K562 (cell line): ENCODE results near the gene ANKS1B. TPM values are rescaled to one million over a fixed set of nuclear protein-coding genes. Genes with fewer than 3 reads are reported as not detected.

Experiments
- ATAC-seq: fragments of 200-7000 bp; cut with Tn5 transposase; 3 replicates; pipeline ENCODE4 v1.9.1; 2020; ENCODE audit warnings: moderate library complexity
- BruUV-seq: library from RNA; stranded (reverse); fragments of 400-500 nt; replicated peaks from 2 replicates; lab custom pipeline; 2021; lab: Mats Ljungman, UMichigan
- CTCF ChIA-PET: fragments of 300-600 bp; formaldehyde crosslinking; extraction: SDS; loops from one replicate; lab custom pipeline; 2021; ENCODE audit warnings: low intra/inter-chr PET ratio; lab: Yijun Ruan, JAX
- POLR2A ChIA-PET: fragments of 300-600, 350-650 bp; sonication (Branson Sonifier 250); formaldehyde crosslinking; extraction: SDS; loops from one replicate; lab custom pipeline; 2021; ENCODE audit warnings: antibody characterized with exemption, inconsistent platforms; lab: Yijun Ruan, JAX
- DNase-seq, 4 experiments: peaks; one replicate each; pipeline versions ENCODE4 v3.0.0 to v3.0.0-alpha.2; 2011 to 2018; ENCODE audit warnings: low spot score in 3 of 4, mixed read lengths in 3 of 4; ENCODE audit errors: extremely low read depth in 1 of 4
- FAIRE-seq: peaks from 2 replicates; lab custom pipeline; 2011; peaks lifted over from hg19 to GRCh38; lab: Jason Lieb, UNC
- H2AFZ ChIP-seq: 2 replicates; pipeline ENCODE4 v1.6.0; 2011; ENCODE audit warnings: low read depth, low read length, control low read depth, inconsistent platforms
- H3K27ac ChIP-seq: fragments of 200-600 bp; 3 replicates; pipeline ENCODE4 v1.8.0; 2011; ENCODE audit warnings: low read depth, mild to moderate bottlenecking, control low read depth, inconsistent platforms, low read length, moderate library complexity, mixed read lengths; ENCODE audit errors: extremely low read depth
- H3K27me3 ChIP-seq, 2 experiments: fragments of 300-600 bp in 1 of 2; 2 replicates in 1 of 2; 3 replicates in 1 of 2; pipeline versions ENCODE4 v1.6.0 to v1.8.0; 2011; ENCODE audit warnings: inconsistent platforms in 2 of 2, low read length in 2 of 2, mild to moderate bottlenecking in 1 of 2, mixed read lengths in 1 of 2, moderate library complexity in 1 of 2; ENCODE audit not compliant: control insufficient read depth in 2 of 2, insufficient read depth in 2 of 2
- H3K36me3 ChIP-seq: fragments of 300-600 bp; 3 replicates; pipeline ENCODE4 v1.8.0; 2011; ENCODE audit warnings: mild to moderate bottlenecking, low read length, inconsistent platforms; ENCODE audit not compliant: control insufficient read depth, insufficient read depth
- H3K4me1 ChIP-seq, 2 experiments: fragments of 200-600 bp in 1 of 2; replicated peaks in 1 of 2; 2 replicates in 1 of 2; 3 replicates in 1 of 2; pipeline versions ENCODE4 v1.5.1 to v1.8.0; 2011; ENCODE audit warnings: inconsistent platforms in 2 of 2, low read length in 2 of 2, mild to moderate bottlenecking in 1 of 2, mixed read lengths in 1 of 2, moderate library complexity in 1 of 2; ENCODE audit not compliant: control insufficient read depth in 2 of 2, insufficient read depth in 2 of 2
- H3K4me2 ChIP-seq: 2 replicates; pipeline ENCODE4 v1.6.1; 2011; ENCODE audit warnings: low read length, control low read depth, inconsistent platforms, mixed read lengths; ENCODE audit not compliant: insufficient read depth
- H3K4me3 ChIP-seq: fragments of 200-600 bp; sonication (generic), shearing (Covaris generic); 2 replicates; pipeline ENCODE4 v1.5.1; 2016; ENCODE audit warnings: control low read depth, inconsistent platforms
- H3K79me2 ChIP-seq: fragments of 200-600 bp; 3 replicates; pipeline ENCODE4 v1.8.0; 2011; ENCODE audit warnings: low read length, inconsistent platforms; ENCODE audit not compliant: control insufficient read depth, insufficient read depth
- H3K9ac ChIP-seq, 2 experiments: 2 replicates each; pipeline versions ENCODE4 v1.6.0 to v1.6.1; 2011; ENCODE audit warnings: low read depth in 2 of 2, low read length in 2 of 2, control low read depth in 1 of 2, inconsistent platforms in 1 of 2, mild to moderate bottlenecking in 1 of 2, mixed read lengths in 1 of 2; ENCODE audit not compliant: insufficient read depth in 1 of 2
- H3K9me1 ChIP-seq: one replicate; pipeline ENCODE4 v1.6.0; 2011; ENCODE audit warnings: inconsistent platforms, mild to moderate bottlenecking, low read length, moderate library complexity; ENCODE audit not compliant: control insufficient read depth, insufficient read depth
- H3K9me3 ChIP-seq: replicated peaks from 2 replicates; pipeline ENCODE4 v1.5.1; 2011; ENCODE audit warnings: low read depth, low read length, inconsistent platforms; ENCODE audit not compliant: control insufficient read depth, insufficient read depth
- H4K20me1 ChIP-seq: replicated peaks from 2 replicates; pipeline ENCODE4 v1.6.1; 2011; ENCODE audit warnings: low read length, inconsistent platforms, mixed read lengths; ENCODE audit not compliant: control insufficient read depth, insufficient read depth
- ARID4B ChIP-seq: sonication (generic); formaldehyde crosslinking; IDR thresholded peaks from 2 replicates; pipeline ENCODE4 v1.8.0; 2022; ENCODE audit warnings: mild to moderate bottlenecking, missing genetic modification reagents
- BCLAF1 ChIP-seq, 2 experiments: fragments of 450-650 bp in 1 of 2; IDR thresholded peaks; 2 replicates each; pipeline ENCODE4 v1.6.1; 2011 to 2017; ENCODE audit warnings: low read depth in 2 of 2, antibody characterized with exemption in 1 of 2, borderline replicate concordance in 1 of 2, low read length in 1 of 2, mild to moderate bottlenecking in 1 of 2, mixed read lengths in 1 of 2; ENCODE audit not compliant: control insufficient read depth in 1 of 2
- FOXM1 ChIP-seq, 2 experiments: fragments of 450-650 bp in 1 of 2; sonication (generic) in 1 of 2; formaldehyde crosslinking in 1 of 2; IDR thresholded peaks; 2 replicates each; pipeline versions ENCODE4 v1.6.1 to v1.9.0; 2017 to 2022; ENCODE audit warnings: low read depth in 2 of 2, mild to moderate bottlenecking in 2 of 2, missing genetic modification reagents in 1 of 2, moderate library complexity in 1 of 2
- JUND ChIP-seq, 2 experiments: IDR thresholded peaks; 2 replicates in 1 of 2; 3 replicates in 1 of 2; pipeline ENCODE4 v1.6.1; 2011; ENCODE audit warnings: borderline replicate concordance in 2 of 2, low read depth in 2 of 2, low read length in 2 of 2, improper control_type of control experiment in 1 of 2, missing biosample characterization in 1 of 2, missing genetic modification characterization in 1 of 2, missing genetic modification reagents in 1 of 2
- MXI1 ChIP-seq: IDR thresholded peaks from 2 replicates; pipeline ENCODE4 v1.6.1; 2011; ENCODE audit warnings: low read depth, mild to moderate bottlenecking, improper control_type of control experiment, low read length
- RBM39 ChIP-seq: fragments of 200-400 bp; formaldehyde crosslinking; optimal IDR thresholded peaks from 2 replicates; pipeline ENCODE3; 2018; ENCODE audit warnings: low read depth, low read length
- SNIP1 ChIP-seq: fragments of 450-650 bp; IDR thresholded peaks from 2 replicates; pipeline ENCODE4 v1.7.1; 2017; ENCODE audit warnings: low read depth, mild to moderate bottlenecking
- TRIM24 ChIP-seq, 2 experiments: fragments of 450-650 bp; IDR thresholded peaks; 2 replicates each; pipeline ENCODE4 v1.6.1; 2016
- VEZF1 ChIP-seq: fragments of 200-800 bp; sonication (Bioruptor generic); IDR thresholded peaks from 2 replicates; pipeline ENCODE4 v1.6.1; 2017; ENCODE audit warnings: missing genetic modification characterization, missing compliant biosample characterization
- ZNF395 ChIP-seq: fragments of 200-800 bp; sonication (Bioruptor generic); IDR thresholded peaks from 2 replicates; pipeline ENCODE4 v1.6.1; 2017; ENCODE audit warnings: missing genetic modification characterization, missing compliant biosample characterization
- WGBS: fragments of 100-300 bp; shearing (Covaris generic); methylation state at CpG from one replicate; pipeline ENCODE4 v1.1.6; 2016; ENCODE audit warnings: low coverage, mixed read lengths; ENCODE audit not compliant: insufficient coverage; ENCODE audit errors: missing lambda C conversion rate; 5-methylcytosine and 5-hydroxymethylcytosine counted together
- in situ Hi-C: fragments of 300-500 bp; cut with MboI; formaldehyde crosslinking; loops from 4 replicates; pipeline ENCODE4 v1.15.0; 2018; ENCODE audit warnings: inconsistent platforms, mixed read lengths
- intact Hi-C: fragments of 100-400 bp; cut with micrococcal nuclease; formaldehyde crosslinking; loops from 2 replicates; pipeline ENCODE4 v1.14.2; 2022
- polyA plus RNA-seq, 8 experiments: library from polyadenylated mRNA; depleted of rRNA in 4 of 8; stranded (reverse) in 5 of 8; unstranded in 3 of 8; fragments of >200 nt; fragmentation: Nextera tagmentation in 2 of 8; fragmentation: Illumina TruSeq in 1 of 8; extraction: Ambion mirVana in 2 of 8; extraction: Trizol in 1 of 8; gene quantifications; 2 replicates each; pipeline versions ENCODE4 v1.2.1 to v1.2.3, GENCODE V29; 2011 to 2014; ENCODE audit warnings: inconsistent platforms in 1 of 8, missing spikeins in 1 of 8
- total RNA-seq, 7 experiments: library from RNA; depleted of rRNA in 6 of 7; stranded (reverse); fragments of >200 nt in 6 of 7; fragmentation: Illumina TruSeq in 2 of 7; extraction: Trizol in 2 of 7; gene quantifications; 2 replicates each; pipeline versions ENCODE4 v1.2.1 to v1.2.3, GENCODE V29; 2011 to 2021; ENCODE audit warnings: low replicate concordance in 1 of 7

Gene ANKS1B
- total and polyA plus RNA-seq, 9 of the 15 experiments (the other 6 are each of a cell fraction or from before 2014, with no cell fraction given), result 0.04 to 0.47 (median 0.28) TPM; not detected in 4

- no peak for DNase-seq
- H2AFZ ChIP-seq, result no peak overlapping the region
- 2% methylated on average over 2 of the region's 2 CpGs for WGBS
- no TSS peak for BruUV-seq
- no peaks in the 10 kb centered on the region for H3K79me2 ChIP-seq
- no peaks in the 10 kb centered on the region for H3K27me3 ChIP-seq
- H3K9ac ChIP-seq, result no peak overlapping the region
- H3K9me1 ChIP-seq, result no peaks in the 10 kb centered on the region
- CTCF ChIA-PET, result no interaction called here
- H3K4me2 ChIP-seq, result no peak overlapping the region
- no peak for ATAC-seq
- no peaks in the 10 kb centered on the region for H3K36me3 ChIP-seq
- in situ Hi-C loops (no loop called here), intact Hi-C loops (no loop called here)
- POLR2A ChIA-PET, result no interaction called here
- H3K4me3 ChIP-seq, result no peak overlapping the region
- no peaks in the 10 kb centered on the region for H3K9me3 ChIP-seq
- no peak for FAIRE-seq
- H3K27ac ChIP-seq, result no peak overlapping the region
- H3K4me1 ChIP-seq, result no peaks in the 10 kb centered on the region
- no peaks in the 10 kb centered on the region for H4K20me1 ChIP-seq
- TF ChIP-seq SNIP1 (no peak), VEZF1 (no peak), ARID4B (CRISPR knock-in tag) (no peak), RBM39 (no peak), TRIM24 (IDR thresholded peaks at IDR 0.05) (no peak), JUND (IDR thresholded peaks at IDR 0.05; ENCODE audit: borderline replicate concordance, low read depth, low read length) (no peak), JUND (tag; IDR thresholded peaks at IDR 0.05; ENCODE audit: borderline replicate concordance, low read depth, low read length) (no peak), ZNF395 (CRISPR knock-in tag) (no peak), FOXM1 (IDR thresholded peaks at IDR 0.05; ENCODE audit: low read depth) (no peak), FOXM1 (CRISPR knock-in tag; IDR thresholded peaks at IDR 0.05; ENCODE audit: low read depth) (no peak), BCLAF1 (IDR thresholded peaks at IDR 0.05; ENCODE audit: borderline replicate concordance in 1 of 2, control insufficient read depth in 1 of 2, low read depth in 2 of 2, low read length in 1 of 2) (no peak), MXI1 (no peak)
Measured at GRCh38 chr12:99707883-99708282, 276.9 kb downstream of the ANKS1B start.
